ENCODE results near the gene PDCD1. TPM values are rescaled to one million over a fixed set of nuclear protein-coding genes. Genes with fewer than 3 reads are reported as not detected.

PDCD1 gene
- total RNA-seq, 1 experiment from 2014 or later = 0.22 TPM

DNA sequence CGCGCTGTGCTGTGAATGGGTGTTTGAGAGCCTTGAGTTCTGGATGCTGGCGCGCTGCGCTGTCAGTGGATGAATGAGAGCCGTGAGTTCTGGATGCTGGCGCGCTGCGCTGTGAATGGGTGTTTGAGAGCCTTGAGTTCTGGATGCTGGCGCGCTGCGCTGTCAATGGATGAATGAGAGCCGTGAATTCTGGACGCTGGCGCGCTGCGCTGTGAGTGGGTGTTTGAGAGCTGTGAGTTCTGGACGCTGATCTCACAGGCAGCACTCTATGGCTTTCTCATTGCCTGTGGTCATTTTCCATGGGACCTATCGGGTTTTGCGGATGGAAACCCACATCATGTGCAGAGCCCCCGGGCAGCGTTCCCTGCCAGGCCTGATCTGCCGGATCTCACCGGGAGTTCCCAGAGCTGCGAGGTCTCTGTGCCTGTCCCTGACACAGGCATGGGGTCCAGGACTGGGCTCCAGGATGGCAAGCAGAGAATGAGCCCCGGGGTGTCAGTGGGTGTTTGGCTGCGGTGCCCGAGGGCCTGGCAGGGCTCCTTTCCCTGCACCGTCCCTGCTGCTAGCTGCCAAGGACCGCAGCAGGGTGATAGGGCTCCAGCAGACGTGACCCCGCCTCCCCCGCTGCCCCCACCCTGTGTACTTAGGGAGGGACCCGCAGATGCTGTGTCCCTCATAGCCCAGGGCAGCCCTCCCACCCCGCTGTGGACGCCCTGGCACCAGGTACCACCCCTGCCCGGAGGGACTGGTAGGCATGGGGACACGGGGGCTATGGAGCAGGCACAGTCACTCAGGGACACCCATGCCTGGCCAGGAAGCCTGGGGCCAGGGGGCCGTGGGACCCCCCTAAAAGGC lies 9.7 kb downstream of the PDCD1 start:
- Histone ChIP-seq H3K36me3 (ENCODE audit: control insufficient read depth in 1 of 2, insufficient read depth in 2 of 2, low read length in 2 of 2) (no peaks in the 10 kb centered on the region), H3K9ac (ENCODE audit: low read length) (no peak overlapping the region), H2AFZ (ENCODE audit: low read depth, low read length, poor library complexity, severe bottlenecking) (no peak overlapping the region), H3K9me2 (ENCODE audit: insufficient read depth) (no peaks in the 10 kb centered on the region), H3K4me2 (ENCODE audit: low read length) (no peak overlapping the region), H3K79me2 (ENCODE audit: insufficient read depth, low read length) (no peaks in the 10 kb centered on the region), H3K4me3 (replicated peaks in 1 of 2; ENCODE audit: low read depth in 1 of 2, low read length in 2 of 2) (no peak overlapping the region), H3K4me1 (ENCODE audit: control insufficient read depth in 1 of 2, insufficient read depth in 2 of 2, low read length in 2 of 2) (peaks cover 10 to 14% of the 10 kb centered on the region in 2 experiments), H4K20me1 (ENCODE audit: insufficient read depth) (no peaks in the 10 kb centered on the region), H3K9me3 (ENCODE audit: control insufficient read depth in 1 of 2, insufficient read depth in 1 of 2, low read depth in 1 of 2, low read length in 2 of 2) (no peaks in the 10 kb centered on the region), H3K27ac (ENCODE audit: low read depth, low read length) (no peak overlapping the region), H3K27me3 (ENCODE audit: insufficient read depth, low read length) (no peaks in the 10 kb centered on the region)
- RAD21 ChIA-PET (ENCODE audit: low non-redundant PET in 1 of 2, low total read pairs in 2 of 2, uncharacterized antibody in 2 of 2, unreplicated experiment in 2 of 2) = no interaction called here
- POLR2A ChIA-PET = no interaction called here
- CTCF ChIA-PET = no interaction called here
- no peak for ATAC-seq
- no peak for DNase-seq (ENCODE audit: low read depth, low spot score)
- intact Hi-C loops (cut with micrococcal nuclease) = no loop called here
- no TSS peak for BruUV-seq (replicated peaks)
- TF ChIP-seq POLR2AphosphoS5 (IDR thresholded peaks at IDR 0.05; ENCODE audit: low read depth, low read length) (no peak), EZH2phosphoT487 (IDR thresholded peaks at IDR 0.05; ENCODE audit: borderline replicate concordance) (no peak)
- TF ChIP-seq, protein P1, sequence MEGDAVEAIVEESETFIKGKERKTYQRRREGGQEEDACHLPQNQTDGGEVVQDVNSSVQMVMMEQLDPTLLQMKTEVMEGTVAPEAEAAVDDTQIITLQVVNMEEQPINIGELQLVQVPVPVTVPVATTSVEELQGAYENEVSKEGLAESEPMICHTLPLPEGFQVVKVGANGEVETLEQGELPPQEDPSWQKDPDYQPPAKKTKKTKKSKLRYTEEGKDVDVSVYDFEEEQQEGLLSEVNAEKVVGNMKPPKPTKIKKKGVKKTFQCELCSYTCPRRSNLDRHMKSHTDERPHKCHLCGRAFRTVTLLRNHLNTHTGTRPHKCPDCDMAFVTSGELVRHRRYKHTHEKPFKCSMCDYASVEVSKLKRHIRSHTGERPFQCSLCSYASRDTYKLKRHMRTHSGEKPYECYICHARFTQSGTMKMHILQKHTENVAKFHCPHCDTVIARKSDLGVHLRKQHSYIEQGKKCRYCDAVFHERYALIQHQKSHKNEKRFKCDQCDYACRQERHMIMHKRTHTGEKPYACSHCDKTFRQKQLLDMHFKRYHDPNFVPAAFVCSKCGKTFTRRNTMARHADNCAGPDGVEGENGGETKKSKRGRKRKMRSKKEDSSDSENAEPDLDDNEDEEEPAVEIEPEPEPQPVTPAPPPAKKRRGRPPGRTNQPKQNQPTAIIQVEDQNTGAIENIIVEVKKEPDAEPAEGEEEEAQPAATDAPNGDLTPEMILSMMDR (IDR thresholded peaks at IDR 0.05 in 2 of 3, conservative IDR thresholded peaks at IDR 0.05 in 1 of 3; ENCODE audit: borderline replicate concordance in 1 of 3, insufficient read depth in 1 of 3, low read depth in 2 of 3, low read length in 2 of 3) = no peak

DNA sequence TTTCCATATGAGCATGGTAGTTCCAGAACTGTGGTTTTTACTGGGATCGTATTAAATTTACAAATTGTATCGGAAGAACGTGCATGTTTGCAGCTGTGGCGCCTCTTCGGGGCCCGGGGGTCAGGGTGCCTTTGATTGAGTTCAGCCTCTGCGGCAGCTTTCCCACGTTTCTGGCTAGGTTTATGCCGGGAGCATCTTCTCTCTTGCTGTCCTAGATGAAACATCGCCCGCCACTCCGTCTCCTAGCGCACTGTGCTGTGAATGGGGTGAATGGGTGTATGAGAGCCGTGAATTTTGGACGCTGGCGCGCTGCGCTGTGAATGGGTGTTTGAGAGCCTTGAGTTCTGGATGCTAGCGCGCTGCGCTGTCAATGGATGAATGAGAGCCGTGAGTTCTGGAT lies 12.3 kb downstream of the PDCD1 start:
- no peak overlapping the region for H3K9ac ChIP-seq (ENCODE audit: low read length)
- no peak overlapping the region for H3K4me3 ChIP-seq (replicated peaks in 1 of 2; ENCODE audit: low read depth in 1 of 2, low read length in 2 of 2)
- H3K9me3 ChIP-seq (ENCODE audit: control insufficient read depth in 1 of 2, insufficient read depth in 1 of 2, low read depth in 1 of 2, low read length in 2 of 2) = no peaks in the 10 kb centered on the region
- H3K27me3 ChIP-seq (ENCODE audit: insufficient read depth, low read length) = no peaks in the 10 kb centered on the region
- no peaks in the 10 kb centered on the region for H3K36me3 ChIP-seq (ENCODE audit: control insufficient read depth in 1 of 2, insufficient read depth in 2 of 2, low read length in 2 of 2)
- ChIA-PET POLR2A (no interaction called here), RAD21 (ENCODE audit: low non-redundant PET in 1 of 2, low total read pairs in 2 of 2, uncharacterized antibody in 2 of 2, unreplicated experiment in 2 of 2) (no interaction called here), CTCF (no interaction called here)
- no peaks in the 10 kb centered on the region for H4K20me1 ChIP-seq (ENCODE audit: insufficient read depth)
- DNase-seq (ENCODE audit: low read depth, low spot score) = no peak
- BruUV-seq (replicated peaks) = no TSS peak
- no peaks in the 10 kb centered on the region for H3K79me2 ChIP-seq (ENCODE audit: insufficient read depth, low read length)
- H3K4me1 ChIP-seq (ENCODE audit: control insufficient read depth in 1 of 2, insufficient read depth in 2 of 2, low read length in 2 of 2) = peaks cover 10 to 14% of the 10 kb centered on the region in 2 experiments
- H3K9me2 ChIP-seq (ENCODE audit: insufficient read depth) = no peaks in the 10 kb centered on the region
- H3K4me2 ChIP-seq (ENCODE audit: low read length) = no peak overlapping the region
- intact Hi-C loops (cut with micrococcal nuclease) = no loop called here
- H2AFZ ChIP-seq (ENCODE audit: low read depth, low read length, poor library complexity, severe bottlenecking) = no peak overlapping the region
- no peak overlapping the region for H3K27ac ChIP-seq (ENCODE audit: low read depth, low read length)
- no peak for ATAC-seq
- TF ChIP-seq ELF1 (IDR thresholded peaks at IDR 0.05; ENCODE audit: borderline replicate concordance, low read depth) (no peak), SP1 (IDR thresholded peaks at IDR 0.05; ENCODE audit: low read depth) (no peak), SRF (IDR thresholded peaks at IDR 0.05; ENCODE audit: low read depth) (no peak), CEBPB (IDR thresholded peaks at IDR 0.05; ENCODE audit: low read depth) (no peak), POLR2AphosphoS5 (IDR thresholded peaks at IDR 0.05; ENCODE audit: low read depth, low read length) (no peak), EGR1 (IDR thresholded peaks at IDR 0.05; ENCODE audit: low read depth) (no peak), SIN3A (IDR thresholded peaks at IDR 0.05; ENCODE audit: low read depth) (no peak), ZFX (IDR thresholded peaks at IDR 0.05) (no peak), YY1 (IDR thresholded peaks at IDR 0.05; ENCODE audit: extremely low read depth, insufficient replicate concordance, low read depth, low read length) (no peak), CBX3 (IDR thresholded peaks at IDR 0.05; ENCODE audit: low read depth) (no peak)
- TF ChIP-seq, protein P2, sequence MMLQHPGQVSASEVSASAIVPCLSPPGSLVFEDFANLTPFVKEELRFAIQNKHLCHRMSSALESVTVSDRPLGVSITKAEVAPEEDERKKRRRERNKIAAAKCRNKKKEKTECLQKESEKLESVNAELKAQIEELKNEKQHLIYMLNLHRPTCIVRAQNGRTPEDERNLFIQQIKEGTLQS (IDR thresholded peaks at IDR 0.05) = no peak
- TF ChIP-seq, protein P1 (IDR thresholded peaks at IDR 0.05 in 2 of 3, conservative IDR thresholded peaks at IDR 0.05 in 1 of 3; ENCODE audit: borderline replicate concordance in 1 of 3, insufficient read depth in 1 of 3, low read depth in 2 of 3, low read length in 2 of 3) = no peak
- TF ChIP-seq, protein P3, sequence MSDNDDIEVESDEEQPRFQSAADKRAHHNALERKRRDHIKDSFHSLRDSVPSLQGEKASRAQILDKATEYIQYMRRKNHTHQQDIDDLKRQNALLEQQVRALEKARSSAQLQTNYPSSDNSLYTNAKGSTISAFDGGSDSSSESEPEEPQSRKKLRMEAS (IDR thresholded peaks at IDR 0.05) = no peak

All from HCT116 (cell line).